Measurements from ENCODE around the gene BIRC6. TPM values are rescaled to one million over a fixed set of nuclear protein-coding genes. Genes with fewer than 3 reads are reported as not detected.

The BIRC6 gene
- total and polyA plus RNA-seq, 2 of the 8 experiments (the other 6 are each of a cell fraction or from before 2014, with no cell fraction given) = 32.5 to 69.5 TPM

DNA sequence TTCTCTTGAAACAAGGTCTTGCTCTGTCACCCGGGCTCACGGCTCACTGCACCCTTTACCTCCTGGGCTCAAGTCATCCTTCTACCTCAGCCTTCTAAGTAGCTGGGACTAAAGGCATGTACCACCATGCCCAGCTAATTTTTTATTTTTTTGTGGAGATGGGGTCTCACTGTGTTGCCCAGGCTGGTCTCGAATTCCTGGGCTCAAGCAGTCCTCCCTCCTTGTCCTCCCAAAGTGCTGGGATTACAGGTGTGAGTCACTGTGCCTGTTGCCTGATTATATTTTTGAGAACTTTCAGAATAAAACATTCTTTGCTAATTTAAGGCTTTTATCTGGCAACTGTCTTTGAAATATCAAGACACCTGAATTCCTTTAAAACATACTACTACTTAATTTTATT, 47.9 kb downstream of the BIRC6 start (continued):
- TF ChIP-seq, protein P1, sequence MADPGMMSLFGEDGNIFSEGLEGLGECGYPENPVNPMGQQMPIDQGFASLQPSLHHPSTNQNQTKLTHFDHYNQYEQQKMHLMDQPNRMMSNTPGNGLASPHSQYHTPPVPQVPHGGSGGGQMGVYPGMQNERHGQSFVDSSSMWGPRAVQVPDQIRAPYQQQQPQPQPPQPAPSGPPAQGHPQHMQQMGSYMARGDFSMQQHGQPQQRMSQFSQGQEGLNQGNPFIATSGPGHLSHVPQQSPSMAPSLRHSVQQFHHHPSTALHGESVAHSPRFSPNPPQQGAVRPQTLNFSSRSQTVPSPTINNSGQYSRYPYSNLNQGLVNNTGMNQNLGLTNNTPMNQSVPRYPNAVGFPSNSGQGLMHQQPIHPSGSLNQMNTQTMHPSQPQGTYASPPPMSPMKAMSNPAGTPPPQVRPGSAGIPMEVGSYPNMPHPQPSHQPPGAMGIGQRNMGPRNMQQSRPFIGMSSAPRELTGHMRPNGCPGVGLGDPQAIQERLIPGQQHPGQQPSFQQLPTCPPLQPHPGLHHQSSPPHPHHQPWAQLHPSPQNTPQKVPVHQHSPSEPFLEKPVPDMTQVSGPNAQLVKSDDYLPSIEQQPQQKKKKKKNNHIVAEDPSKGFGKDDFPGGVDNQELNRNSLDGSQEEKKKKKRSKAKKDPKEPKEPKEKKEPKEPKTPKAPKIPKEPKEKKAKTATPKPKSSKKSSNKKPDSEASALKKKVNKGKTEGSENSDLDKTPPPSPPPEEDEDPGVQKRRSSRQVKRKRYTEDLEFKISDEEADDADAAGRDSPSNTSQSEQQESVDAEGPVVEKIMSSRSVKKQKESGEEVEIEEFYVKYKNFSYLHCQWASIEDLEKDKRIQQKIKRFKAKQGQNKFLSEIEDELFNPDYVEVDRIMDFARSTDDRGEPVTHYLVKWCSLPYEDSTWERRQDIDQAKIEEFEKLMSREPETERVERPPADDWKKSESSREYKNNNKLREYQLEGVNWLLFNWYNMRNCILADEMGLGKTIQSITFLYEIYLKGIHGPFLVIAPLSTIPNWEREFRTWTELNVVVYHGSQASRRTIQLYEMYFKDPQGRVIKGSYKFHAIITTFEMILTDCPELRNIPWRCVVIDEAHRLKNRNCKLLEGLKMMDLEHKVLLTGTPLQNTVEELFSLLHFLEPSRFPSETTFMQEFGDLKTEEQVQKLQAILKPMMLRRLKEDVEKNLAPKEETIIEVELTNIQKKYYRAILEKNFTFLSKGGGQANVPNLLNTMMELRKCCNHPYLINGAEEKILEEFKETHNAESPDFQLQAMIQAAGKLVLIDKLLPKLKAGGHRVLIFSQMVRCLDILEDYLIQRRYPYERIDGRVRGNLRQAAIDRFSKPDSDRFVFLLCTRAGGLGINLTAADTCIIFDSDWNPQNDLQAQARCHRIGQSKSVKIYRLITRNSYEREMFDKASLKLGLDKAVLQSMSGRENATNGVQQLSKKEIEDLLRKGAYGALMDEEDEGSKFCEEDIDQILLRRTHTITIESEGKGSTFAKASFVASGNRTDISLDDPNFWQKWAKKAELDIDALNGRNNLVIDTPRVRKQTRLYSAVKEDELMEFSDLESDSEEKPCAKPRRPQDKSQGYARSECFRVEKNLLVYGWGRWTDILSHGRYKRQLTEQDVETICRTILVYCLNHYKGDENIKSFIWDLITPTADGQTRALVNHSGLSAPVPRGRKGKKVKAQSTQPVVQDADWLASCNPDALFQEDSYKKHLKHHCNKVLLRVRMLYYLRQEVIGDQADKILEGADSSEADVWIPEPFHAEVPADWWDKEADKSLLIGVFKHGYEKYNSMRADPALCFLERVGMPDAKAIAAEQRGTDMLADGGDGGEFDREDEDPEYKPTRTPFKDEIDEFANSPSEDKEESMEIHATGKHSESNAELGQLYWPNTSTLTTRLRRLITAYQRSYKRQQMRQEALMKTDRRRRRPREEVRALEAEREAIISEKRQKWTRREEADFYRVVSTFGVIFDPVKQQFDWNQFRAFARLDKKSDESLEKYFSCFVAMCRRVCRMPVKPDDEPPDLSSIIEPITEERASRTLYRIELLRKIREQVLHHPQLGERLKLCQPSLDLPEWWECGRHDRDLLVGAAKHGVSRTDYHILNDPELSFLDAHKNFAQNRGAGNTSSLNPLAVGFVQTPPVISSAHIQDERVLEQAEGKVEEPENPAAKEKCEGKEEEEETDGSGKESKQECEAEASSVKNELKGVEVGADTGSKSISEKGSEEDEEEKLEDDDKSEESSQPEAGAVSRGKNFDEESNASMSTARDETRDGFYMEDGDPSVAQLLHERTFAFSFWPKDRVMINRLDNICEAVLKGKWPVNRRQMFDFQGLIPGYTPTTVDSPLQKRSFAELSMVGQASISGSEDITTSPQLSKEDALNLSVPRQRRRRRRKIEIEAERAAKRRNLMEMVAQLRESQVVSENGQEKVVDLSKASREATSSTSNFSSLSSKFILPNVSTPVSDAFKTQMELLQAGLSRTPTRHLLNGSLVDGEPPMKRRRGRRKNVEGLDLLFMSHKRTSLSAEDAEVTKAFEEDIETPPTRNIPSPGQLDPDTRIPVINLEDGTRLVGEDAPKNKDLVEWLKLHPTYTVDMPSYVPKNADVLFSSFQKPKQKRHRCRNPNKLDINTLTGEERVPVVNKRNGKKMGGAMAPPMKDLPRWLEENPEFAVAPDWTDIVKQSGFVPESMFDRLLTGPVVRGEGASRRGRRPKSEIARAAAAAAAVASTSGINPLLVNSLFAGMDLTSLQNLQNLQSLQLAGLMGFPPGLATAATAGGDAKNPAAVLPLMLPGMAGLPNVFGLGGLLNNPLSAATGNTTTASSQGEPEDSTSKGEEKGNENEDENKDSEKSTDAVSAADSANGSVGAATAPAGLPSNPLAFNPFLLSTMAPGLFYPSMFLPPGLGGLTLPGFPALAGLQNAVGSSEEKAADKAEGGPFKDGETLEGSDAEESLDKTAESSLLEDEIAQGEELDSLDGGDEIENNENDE (IDR thresholded peaks at IDR 0.05; ENCODE audit: insufficient replicate concordance, low read length) = no peak

All from H1 (cell line).